HepG2 (cell line): ENCODE data around the gene NCOA4. TPM values are rescaled to one million over a fixed set of nuclear protein-coding genes. Genes with fewer than 3 reads are reported as not detected.

Experiments
- polyA plus RNA-seq, 8 experiments: library from polyadenylated mRNA; depleted of rRNA in 3 of 8; stranded (reverse) in 7 of 8; unstranded in 1 of 8; fragments of >200 nt; fragmentation: Illumina TruSeq in 4 of 8; extraction: Trizol in 4 of 8; gene quantifications; 2 replicates each; pipeline versions ENCODE4 v1.2.1 to v1.2.3, GENCODE V29; 2011 to 2016; ENCODE audit warnings: low read depth in 4 of 8, missing spikeins in 1 of 8, mixed read lengths in 1 of 8; ENCODE audit not compliant: insufficient read depth in 1 of 8
- total RNA-seq, 5 experiments: library from RNA; depleted of rRNA; stranded (reverse); fragments of >200 nt; fragmentation: Illumina TruSeq; extraction: Trizol; gene quantifications; 2 replicates each; pipeline ENCODE4 v1.2.3, GENCODE V29; 2016; ENCODE audit warnings: low read depth in 1 of 5
- TF ChIP-seq, protein P1 (sequence below), 2 experiments: fragments of 450-650 bp in 1 of 2; sonication (generic) in 1 of 2; formaldehyde crosslinking in 1 of 2; IDR thresholded peaks; 2 replicates each; pipeline versions ENCODE4 v1.6.1 to v1.8.0; 2016 to 2022; ENCODE audit warnings: antibody characterized with exemption in 1 of 2, mild to moderate bottlenecking in 1 of 2, missing genetic modification reagents in 1 of 2
- TF ChIP-seq, protein P2 (sequence below): sonication (generic); formaldehyde crosslinking; IDR thresholded peaks from 2 replicates; pipeline ENCODE4 v1.8.1; 2023; ENCODE audit warnings: mild to moderate bottlenecking, missing genetic modification reagents

NCOA4 gene
- total and polyA plus RNA-seq, 2 of the 13 experiments (the other 11 are each of a cell fraction or from before 2014, with no cell fraction given): 306 to 400 TPM

DNA sequence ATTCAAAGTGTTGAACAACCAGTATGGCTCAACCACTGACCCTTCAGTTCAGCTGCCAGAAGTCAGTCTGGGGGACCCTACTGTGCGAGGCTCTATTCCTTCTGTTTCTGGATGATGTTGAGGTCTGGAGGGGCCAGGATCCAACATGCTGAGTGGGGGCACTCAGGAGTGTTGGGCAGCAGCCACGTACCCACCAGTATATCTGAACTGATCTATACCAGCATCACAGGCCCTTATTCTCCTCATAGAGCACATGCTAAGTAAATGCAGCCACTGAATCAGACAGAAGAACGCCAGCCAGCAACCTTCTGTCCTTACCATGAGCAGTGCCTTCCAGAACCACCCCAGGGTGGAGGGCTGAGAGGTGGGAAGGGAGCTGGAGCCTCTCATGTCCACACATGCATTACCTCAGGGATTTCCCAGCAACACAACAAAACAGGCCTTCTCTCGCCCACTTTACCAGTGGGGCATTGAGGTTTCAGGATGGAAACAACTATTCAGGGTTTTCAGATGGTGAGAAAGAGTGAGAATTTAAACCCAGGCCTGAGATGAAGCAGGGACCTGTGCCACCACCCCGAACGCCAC is 22.5 kb upstream of the NCOA4 start (continued):
- TF ChIP-seq, protein P1, sequence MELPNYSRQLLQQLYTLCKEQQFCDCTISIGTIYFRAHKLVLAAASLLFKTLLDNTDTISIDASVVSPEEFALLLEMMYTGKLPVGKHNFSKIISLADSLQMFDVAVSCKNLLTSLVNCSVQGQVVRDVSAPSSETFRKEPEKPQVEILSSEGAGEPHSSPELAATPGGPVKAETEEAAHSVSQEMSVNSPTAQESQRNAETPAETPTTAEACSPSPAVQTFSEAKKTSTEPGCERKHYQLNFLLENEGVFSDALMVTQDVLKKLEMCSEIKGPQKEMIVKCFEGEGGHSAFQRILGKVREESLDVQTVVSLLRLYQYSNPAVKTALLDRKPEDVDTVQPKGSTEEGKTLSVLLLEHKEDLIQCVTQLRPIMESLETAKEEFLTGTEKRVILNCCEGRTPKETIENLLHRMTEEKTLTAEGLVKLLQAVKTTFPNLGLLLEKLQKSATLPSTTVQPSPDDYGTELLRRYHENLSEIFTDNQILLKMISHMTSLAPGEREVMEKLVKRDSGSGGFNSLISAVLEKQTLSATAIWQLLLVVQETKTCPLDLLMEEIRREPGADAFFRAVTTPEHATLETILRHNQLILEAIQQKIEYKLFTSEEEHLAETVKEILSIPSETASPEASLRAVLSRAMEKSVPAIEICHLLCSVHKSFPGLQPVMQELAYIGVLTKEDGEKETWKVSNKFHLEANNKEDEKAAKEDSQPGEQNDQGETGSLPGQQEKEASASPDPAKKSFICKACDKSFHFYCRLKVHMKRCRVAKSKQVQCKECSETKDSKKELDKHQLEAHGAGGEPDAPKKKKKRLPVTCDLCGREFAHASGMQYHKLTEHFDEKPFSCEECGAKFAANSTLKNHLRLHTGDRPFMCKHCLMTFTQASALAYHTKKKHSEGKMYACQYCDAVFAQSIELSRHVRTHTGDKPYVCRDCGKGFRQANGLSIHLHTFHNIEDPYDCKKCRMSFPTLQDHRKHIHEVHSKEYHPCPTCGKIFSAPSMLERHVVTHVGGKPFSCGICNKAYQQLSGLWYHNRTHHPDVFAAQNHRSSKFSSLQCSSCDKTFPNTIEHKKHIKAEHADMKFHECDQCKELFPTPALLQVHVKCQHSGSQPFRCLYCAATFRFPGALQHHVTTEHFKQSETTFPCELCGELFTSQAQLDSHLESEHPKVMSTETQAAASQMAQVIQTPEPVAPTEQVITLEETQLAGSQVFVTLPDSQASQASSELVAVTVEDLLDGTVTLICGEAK (IDR thresholded peaks at IDR 0.05): no peak
- TF ChIP-seq, protein P1 (CRISPR knock-in tag; IDR thresholded peaks at IDR 0.05): peak; percentile 38
- TF ChIP-seq, protein P2, sequence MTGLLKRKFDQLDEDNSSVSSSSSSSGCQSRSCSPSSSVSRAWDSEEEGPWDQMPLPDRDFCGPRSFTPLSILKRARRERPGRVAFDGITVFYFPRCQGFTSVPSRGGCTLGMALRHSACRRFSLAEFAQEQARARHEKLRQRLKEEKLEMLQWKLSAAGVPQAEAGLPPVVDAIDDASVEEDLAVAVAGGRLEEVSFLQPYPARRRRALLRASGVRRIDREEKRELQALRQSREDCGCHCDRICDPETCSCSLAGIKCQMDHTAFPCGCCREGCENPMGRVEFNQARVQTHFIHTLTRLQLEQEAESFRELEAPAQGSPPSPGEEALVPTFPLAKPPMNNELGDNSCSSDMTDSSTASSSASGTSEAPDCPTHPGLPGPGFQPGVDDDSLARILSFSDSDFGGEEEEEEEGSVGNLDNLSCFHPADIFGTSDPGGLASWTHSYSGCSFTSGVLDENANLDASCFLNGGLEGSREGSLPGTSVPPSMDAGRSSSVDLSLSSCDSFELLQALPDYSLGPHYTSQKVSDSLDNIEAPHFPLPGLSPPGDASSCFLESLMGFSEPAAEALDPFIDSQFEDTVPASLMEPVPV: no peak
